ENCODE measurements around the gene SYNJ1.

DNA sequence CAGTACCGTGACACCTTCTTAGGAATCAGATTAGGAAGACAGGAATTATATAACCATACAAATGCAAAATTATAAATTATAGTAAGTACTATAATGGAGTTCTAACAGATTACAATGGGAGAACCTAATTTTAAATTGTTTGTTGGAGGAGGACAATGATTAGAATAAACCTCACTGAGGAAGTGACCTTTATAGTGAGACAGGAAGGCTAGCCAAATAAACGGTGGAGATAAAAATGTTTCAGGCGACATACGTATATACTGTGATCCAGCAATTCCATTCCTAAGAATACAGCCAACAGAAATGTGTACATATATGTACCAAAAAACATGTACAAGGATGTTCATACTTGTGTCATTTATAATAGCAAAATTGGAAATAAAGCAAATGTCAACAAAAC, 15.2 kb downstream of the SYNJ1 start:
- TF ChIP-seq GATA3 (IDR thresholded peaks at IDR 0.05; ENCODE audit: low read depth, low read length), result no peak
- no peak for TF ChIP-seq GATA2 (IDR thresholded peaks at IDR 0.05; ENCODE audit: low read depth, low read length)

Measured in SH-SY5Y (cell line).